ENCODE measurements around the gene B4GALT1. TPM values are rescaled to one million over a fixed set of nuclear protein-coding genes. Genes with fewer than 3 reads are reported as not detected.

B4GALT1 gene
- total and polyA plus RNA-seq, 2 donors (not counting 3 experiments of a cell fraction or from before 2014, with no cell fraction given): 61.4 to 66.5 TPM

GRCh38 chr9:33113799-33114547 lies 53.2 kb downstream of the B4GALT1 start:
- Histone ChIP-seq H3K36me3 (ENCODE audit: control insufficient read depth in 2 of 2, extremely low read depth in 1 of 2, insufficient read depth in 2 of 2, low read length in 2 of 2) (peaks cover 0 to 17% of the 10 kb centered on the region in 2 experiments), H3K9me3 (replicated peaks; ENCODE audit: control insufficient read depth, insufficient read depth, low read length) (no peaks in the 10 kb centered on the region), H3K9ac (replicated peaks; ENCODE audit: extremely low read depth, insufficient read depth, low read length) (no peak overlapping the region), H3K4me3 (replicated peaks in 1 of 3; ENCODE audit: insufficient read depth in 1 of 3, low read depth in 1 of 3, low read length in 3 of 3) (no peak overlapping the region), H3K4me1 (ENCODE audit: control insufficient read depth, extremely low read depth, insufficient read depth, low read length) (no peaks in the 10 kb centered on the region), H2AFZ (ENCODE audit: low read depth, low read length) (no peak overlapping the region), H3K79me2 (ENCODE audit: control insufficient read depth, insufficient read depth, low read length) (no peaks in the 10 kb centered on the region), H3K27me3 (ENCODE audit: control insufficient read depth in 2 of 2, insufficient read depth in 2 of 2, low read length in 2 of 2) (no peaks in the 10 kb centered on the region), H4K20me1 (replicated peaks; ENCODE audit: control insufficient read depth, extremely low read depth, insufficient read depth, low read length) (no peaks in the 10 kb centered on the region), H3K4me2 (ENCODE audit: insufficient read depth, low read length) (no peak overlapping the region), H3K27ac (ENCODE audit: insufficient read depth, low read depth, low read length) (no peak overlapping the region), H3K9me1 (replicated peaks; ENCODE audit: control insufficient read depth, extremely low read depth, insufficient read depth, low read length) (no peaks in the 10 kb centered on the region)
- DNase-seq (ENCODE audit: low read depth, low spot score): no peak
- intact Hi-C loops (cut with micrococcal nuclease): no loop called here
- POLR2A ChIA-PET: no interaction called here
- TF ChIP-seq MYC (IDR thresholded peaks at IDR 0.05; ENCODE audit: low read depth, low read length): no peak
- TF ChIP-seq POLR2A (IDR thresholded peaks at IDR 0.05; ENCODE audit: low read depth, low read length): no peak
- TF ChIP-seq JUN (IDR thresholded peaks at IDR 0.05; ENCODE audit: borderline replicate concordance, insufficient read depth, insufficient read length, low read depth): no peak
- no peak for TF ChIP-seq MAX (IDR thresholded peaks at IDR 0.05; ENCODE audit: insufficient read depth, insufficient read length)
- TF ChIP-seq EZH2 (IDR thresholded peaks at IDR 0.05; ENCODE audit: borderline replicate concordance, low read depth, low read length, severe bottlenecking): no peak
- no peak for TF ChIP-seq CTCF (IDR thresholded peaks at IDR 0.05; ENCODE audit: extremely low read depth in 1 of 2, insufficient read depth in 1 of 2, low read depth in 1 of 2, low read length in 2 of 2)
- no peak for TF ChIP-seq POLR2AphosphoS5 (IDR thresholded peaks at IDR 0.05; ENCODE audit: insufficient read depth, low read depth, low read length)
- TF ChIP-seq GATA2 (IDR thresholded peaks at IDR 0.05; ENCODE audit: insufficient read depth, insufficient read length, low read depth, low read length): no peak
- TF ChIP-seq FOS (IDR thresholded peaks at IDR 0.05; ENCODE audit: borderline replicate concordance, insufficient read depth, low read length): no peak
- CTCF ChIA-PET: no interaction called here
- FAIRE-seq: no peak
- BruUV-seq (replicated peaks): no TSS peak
- dilution Hi-C loops (cut with MboI; ENCODE audit: extremely low pct_ligation_motif_present, low sequenced_read_pairs): no loop called here

Measured in endothelial cell of umbilical vein (primary cell).